Right cardiac atrium (tissue), 5 donors: ENCODE measurements around the gene TMCO4. TPM values are rescaled to one million over a fixed set of nuclear protein-coding genes. Genes with fewer than 3 reads are reported as not detected.
A peak's percentile ranks its signal among the peaks of the same experiment; 100 is the strongest.

Experiments
- ATAC-seq, 2 donors: fragments of 200-7000 bp; cut with Tn5 transposase; one replicate each; pipeline versions ENCODE4 v1.8.0 to v1.9.1; 2020; ENCODE audit warnings: moderate library complexity in 2 of 2, mild to moderate bottlenecking in 1 of 2
- DNase-seq, 3 donors: peaks; one replicate each; pipeline ENCODE4 v3.0.0-alpha.2; 2020
- H3K27ac ChIP-seq: one replicate; pipeline ENCODE4 v1.5.1; 2013; ENCODE audit warnings: mild to moderate bottlenecking, low read length, control low read depth, moderate library complexity
- H3K27me3 ChIP-seq: one replicate; pipeline ENCODE4 v1.6.1; 2013; ENCODE audit not compliant: control insufficient read depth, insufficient read depth
- H3K4me1 ChIP-seq: one replicate; pipeline ENCODE4 v1.6.1; 2013; ENCODE audit warnings: low read length; ENCODE audit not compliant: control insufficient read depth, insufficient read depth
- H3K4me3 ChIP-seq: one replicate; pipeline ENCODE4 v1.5.1; 2013; ENCODE audit warnings: low read length, control low read depth
- H3K9me3 ChIP-seq: one replicate; pipeline ENCODE4 v1.6.1; 2013; ENCODE audit warnings: low read length; ENCODE audit not compliant: control insufficient read depth
- WGBS: extraction: QIAGEN DNeasy Blood & Tissue Kit; methylation state at CpG from one replicate; pipeline ENCODE4 v1.1.7; 2013; 5-methylcytosine and 5-hydroxymethylcytosine counted together
- intact Hi-C, 4 donors: fragments of 100-400 bp; cut with DNase I; formaldehyde crosslinking; loops; one replicate each; pipeline versions ENCODE4 v1.11.0 to v1.14.0; 2022 to 2023
- polyA plus RNA-seq: library from polyadenylated mRNA; stranded (reverse); fragments of 200-250 nt; gene quantifications from one replicate; pipeline ENCODE4 v1.2.3, GENCODE V29; 2013
- total RNA-seq, 4 donors: library from RNA; stranded (reverse); fragmentation: NEBNext Ultra II Directional; extraction: Animal tissue kit (Norgen Biotek cat#: 25700); gene quantifications; one replicate each; pipeline ENCODE4 v1.2.1, GENCODE V29; 2021
- donor health status: healthy with polysubstance abuse.
- donor health status: DM: no; HTN: yes; CAD: no.
- donor health status: DM: no; HTN: no; CAD: no.
- donor health status: DM: no; HTN: yes; CAD: no; lungs with severe emphysema.
- donor health status: DM: yes; HTN: yes; CAD: no.

The TMCO4 gene
- total and polyA plus RNA-seq, 5 donors, result 8.4 to 11.5 (median 10.7) TPM

GRCh38 chr1:19813643-19813960, 13.9 kb upstream of the TMCO4 start:
- DNase-seq (no peak), ATAC-seq (no peak)
- Histone ChIP-seq H3K27ac (no peak overlapping the region), H3K9me3 (no peaks in the 10 kb centered on the region), H3K27me3 (no peaks in the 10 kb centered on the region), H3K4me3 (no peak overlapping the region), H3K4me1 (peaks cover 2% of the 10 kb centered on the region)
- WGBS, result 88% methylated on average over 4 of the region's 4 CpGs
- intact Hi-C loops, result no loop called here

- ATAC-seq (no peak), DNase-seq (no peak)
- H3K27ac ChIP-seq, result no peak overlapping the region
- H3K4me3 ChIP-seq, result no peak overlapping the region
- H3K27me3 ChIP-seq, result no peaks in the 10 kb centered on the region
- 69% methylated on average over 15 of the region's 15 CpGs for WGBS
- intact Hi-C loops, result no loop called here
- no peaks in the 10 kb centered on the region for H3K9me3 ChIP-seq
- peaks cover 2% of the 10 kb centered on the region for H3K4me1 ChIP-seq
These were observed 13.3 kb upstream of the TMCO4 start for GRCh38 chr1:19812875-19813642.

GRCh38 chr1:19811206-19811851, 11.6 kb upstream of the TMCO4 start:
- WGBS, result 58% methylated on average over 5 of the region's 5 CpGs
- peak in 1 of 2 donors; percentile 52 for ATAC-seq
- intact Hi-C loops, result no loop called here

GRCh38 chr1:19809044-19809750, 9.5 kb upstream of the TMCO4 start:
- WGBS, result 71% methylated on average over 13 of the region's 13 CpGs
- no peaks in the 10 kb centered on the region for H3K9me3 ChIP-seq
- peaks cover 2% of the 10 kb centered on the region for H3K4me1 ChIP-seq
- ATAC-seq (no peak), DNase-seq (no peak)
- intact Hi-C loops, result no loop called here
- no peak overlapping the region for H3K4me3 ChIP-seq
- no peak overlapping the region for H3K27ac ChIP-seq
- no peaks in the 10 kb centered on the region for H3K27me3 ChIP-seq

More at GRCh38 chr1:19811206-19811851, 11.6 kb upstream of the TMCO4 start:
- no peaks in the 10 kb centered on the region for H3K27me3 ChIP-seq
- H3K27ac ChIP-seq, result no peak overlapping the region
- no peaks in the 10 kb centered on the region for H3K9me3 ChIP-seq
- no peak overlapping the region for H3K4me3 ChIP-seq
- H3K4me1 ChIP-seq, result peaks cover 2% of the 10 kb centered on the region
- peak in 1 of 3 donors; percentile 42 for DNase-seq

GRCh38 chr1:19808351-19808750, 8.6 kb upstream of the TMCO4 start:
- Histone ChIP-seq H3K4me1 (peaks cover 2% of the 10 kb centered on the region), H3K27me3 (no peaks in the 10 kb centered on the region), H3K27ac (no peak overlapping the region), H3K9me3 (no peaks in the 10 kb centered on the region), H3K4me3 (no peak overlapping the region)
- no peak for DNase-seq
- no peak for ATAC-seq
- intact Hi-C loops, result no loop called here
- WGBS, result 83% methylated on average over 7 of the region's 7 CpGs

GRCh38 chr1:19804831-19805251, 5.1 kb upstream of the TMCO4 start:
- peak in 1 of 2 donors; percentile 28 for ATAC-seq
- WGBS, result 65% methylated on average over 6 of the region's 6 CpGs
- intact Hi-C loops, result no loop called here
- no peaks in the 10 kb centered on the region for H3K4me1 ChIP-seq
- no peak for DNase-seq
- H3K27ac ChIP-seq, result no peak overlapping the region
- no peaks in the 10 kb centered on the region for H3K9me3 ChIP-seq
- no peaks in the 10 kb centered on the region for H3K27me3 ChIP-seq
- H3K4me3 ChIP-seq, result no peak overlapping the region

- Histone ChIP-seq H3K4me1 (peaks cover 5% of the 10 kb centered on the region), H3K27ac (no peak overlapping the region), H3K27me3 (no peaks in the 10 kb centered on the region), H3K9me3 (no peaks in the 10 kb centered on the region), H3K4me3 (no peak overlapping the region)
- no peak for ATAC-seq
- 54% methylated on average over 7 of the region's 7 CpGs for WGBS
- DNase-seq, result no peak
- intact Hi-C loops, result no loop called here
These were observed 2.6 kb upstream of the TMCO4 start for GRCh38 chr1:19802269-19802668.

GRCh38 chr1:19800076-19800804, 524 bp upstream of the TMCO4 start:
- DNase-seq, result peak; percentile 53 to 82 (median 78)

GRCh38 chr1:19798486-19799229, 1.1 kb downstream of the TMCO4 start:
- intact Hi-C loops, result loop anchor here in 1 of 4 donors (10.0 kb wide), 1 partner anchor 674 kb away; no protein-coding TSS in a partner anchor
- Histone ChIP-seq H3K4me3 (peak overlapping the region; percentile 64), H3K9me3 (no peaks in the 10 kb centered on the region), H3K4me1 (peaks cover 5% of the 10 kb centered on the region), H3K27ac (peak overlapping the region; percentile 50), H3K27me3 (no peaks in the 10 kb centered on the region)
- ATAC-seq, result peak in 1 of 2 donors; percentile 15
- WGBS, result 75% methylated on average over 6 of the region's 6 CpGs
- no peak for DNase-seq

More at GRCh38 chr1:19800076-19800804, 524 bp upstream of the TMCO4 start:
- peak overlapping the region; percentile 64 for H3K4me3 ChIP-seq
- intact Hi-C loops, result no loop called here
- peaks cover 5% of the 10 kb centered on the region for H3K4me1 ChIP-seq
- ATAC-seq, result peak; percentile 56 to 64
- peak overlapping the region; percentile 16 for H3K27ac ChIP-seq
- H3K27me3 ChIP-seq, result no peaks in the 10 kb centered on the region
- no peaks in the 10 kb centered on the region for H3K9me3 ChIP-seq
- WGBS, result 19% methylated on average over 33 of the region's 33 CpGs

- peaks cover 5% of the 10 kb centered on the region for H3K4me1 ChIP-seq
- H3K4me3 ChIP-seq, result no peak overlapping the region
- no peak overlapping the region for H3K27ac ChIP-seq
- WGBS, result 79% methylated on average over 5 of the region's 5 CpGs
- no peaks in the 10 kb centered on the region for H3K9me3 ChIP-seq
- DNase-seq (no peak), ATAC-seq (no peak)
- no peaks in the 10 kb centered on the region for H3K27me3 ChIP-seq
- intact Hi-C loops, result loop anchor here in 1 of 4 donors (10.0 kb wide), 1 partner anchor 673 kb away; no protein-coding TSS in a partner anchor
These were observed 1.9 kb downstream of the TMCO4 start for GRCh38 chr1:19797827-19798226.
